ENCODE data around the gene SASH3.

- TF ChIP-seq POLR2A (IDR thresholded peaks at IDR 0.05): no peak
- no peak for TF ChIP-seq CTCF (IDR thresholded peaks at IDR 0.05)
Observed at GRCh38 chrX:129755779-129756650, 23.7 kb upstream of the SASH3 start.

All from vagina (tissue), 2 donors.